Ovary (tissue), 9 donors: ENCODE measurements around the gene KIF5B. TPM values are rescaled to one million over a fixed set of nuclear protein-coding genes. Genes with fewer than 3 reads are reported as not detected.

ENCODE experiments used
- DNase-seq, 5 donors: peaks; one replicate each; pipeline ENCODE4 v3.0.0-alpha.2; 2019 to 2020
- H3K27ac ChIP-seq, 2 donors: fragments of 200-600 bp; one replicate each; pipeline versions ENCODE4 v1.5.1 to v1.8.0; 2019 to 2022
- H3K27me3 ChIP-seq: fragments of 200-600 bp; one replicate; pipeline ENCODE4 v1.8.0; 2022
- H3K36me3 ChIP-seq: fragments of 200-600 bp; sonication (generic); one replicate; pipeline ENCODE4 v1.5.1; 2019
- H3K4me1 ChIP-seq: one replicate; pipeline ENCODE4 v1.8.1; 2013; ENCODE audit warnings: mild to moderate bottlenecking, moderate library complexity; ENCODE audit not compliant: insufficient read depth
- H3K4me3 ChIP-seq: fragments of 200-600 bp; sonication (generic); one replicate; pipeline ENCODE4 v1.5.1; 2017
- H3K9me3 ChIP-seq, 2 donors: fragments of 200-600 bp in 1 of 2; sonication (generic) in 1 of 2; one replicate each; pipeline versions ENCODE4 v1.5.1 to v1.8.1; 2013 to 2019; ENCODE audit warnings: mild to moderate bottlenecking in 1 of 2, moderate library complexity in 1 of 2
- EP300 ChIP-seq: sonication (generic); formaldehyde crosslinking; IDR thresholded peaks from one replicate; pipeline ENCODE4 v1.6.1; 2017; ENCODE audit warnings: antibody characterized with exemption
- POLR2A ChIP-seq: fragments of 450-650 bp; IDR thresholded peaks from one replicate; pipeline ENCODE4 v1.6.1; 2017; ENCODE audit warnings: antibody characterized with exemption, mild to moderate bottlenecking, moderate library complexity
- WGBS, 3 donors: extraction: QIAGEN DNeasy Blood & Tissue Kit in 1 of 3; methylation state at CpG; one replicate each; pipeline versions ENCODE4 v1.1.5 to v1.1.7; 2013 to 2017; 5-methylcytosine and 5-hydroxymethylcytosine counted together
- intact Hi-C, 4 donors: fragments of 100-400 bp; cut with DNase I; formaldehyde crosslinking; loops; one replicate each; pipeline versions ENCODE4 v1.11.0 to v1.15.1; 2022 to 2023
- polyA plus RNA-seq, 2 donors: library from polyadenylated mRNA; stranded (reverse); fragments of 200-250 nt in 1 of 2; fragments of 350-450 nt in 1 of 2; fragmentation: Illumina TruSeq in 1 of 2; extraction: RNeasy Lipid Tissue Mini Kit (QIAGEN cat#74804) in 1 of 2; gene quantifications; one replicate each; pipeline ENCODE4 v1.2.3, GENCODE V29; 2013 to 2014
- total RNA-seq, 7 donors: library from RNA; depleted of rRNA in 2 of 7; stranded (reverse); fragments of >200 nt in 2 of 7; fragmentation: NEBNext Ultra II Directional in 3 of 7; extraction: Animal tissue kit (Norgen Biotek cat#: 25700) in 3 of 7; gene quantifications; one replicate each; pipeline versions ENCODE4 v1.1.0 to v1.2.4, GENCODE V29; 2016 to 2023
- TF ChIP-seq, protein P1 (sequence below), 3 donors: fragments of 450-650 bp in 2 of 3; fragments of 200-600 bp in 1 of 3; IDR thresholded peaks; one replicate each; pipeline versions ENCODE4 v1.5.1 to v1.8.0; 2016 to 2022; ENCODE audit warnings: antibody characterized with exemption in 3 of 3, mild to moderate bottlenecking in 1 of 3
- donor health status: DM: no; HTN: no; CAD: no; lungs with moderate emphysema.
- donor health status: DM: no; HTN: no; CAD: no.
- donor health status: Bipolar disorder and iron deficiency.
- donor health status: DM: yes; HTN: yes; CAD: no.
- donor health status: DM: no; HTN: no; CAD: no.
- donor health status: DM: yes; HTN: yes; CAD: no.

The KIF5B gene
- total and polyA plus RNA-seq, 9 donors = 29.0 to 95.8 (median 62.3) TPM

DNA sequence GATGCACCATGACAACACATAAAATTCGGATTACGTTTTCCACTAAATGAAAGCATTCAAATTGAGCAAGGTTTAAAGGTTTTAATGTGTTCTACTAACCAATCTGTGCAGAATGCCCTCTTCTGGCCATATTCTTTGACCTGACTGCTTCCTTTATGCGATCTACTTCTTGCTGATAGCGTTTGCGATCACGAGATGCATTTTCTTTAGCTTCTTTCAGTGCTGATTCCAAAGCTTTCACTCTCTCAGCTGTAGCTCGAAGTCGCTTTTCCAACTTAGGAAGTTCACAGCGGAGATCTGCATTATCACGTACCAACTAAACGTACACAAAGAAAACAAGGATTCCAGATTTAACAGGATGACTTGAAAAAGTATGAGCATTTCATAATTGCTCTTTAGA is 39.2 kb downstream of the KIF5B start:
- TF ChIP-seq EP300 = no peak
- TF ChIP-seq, protein P1, sequence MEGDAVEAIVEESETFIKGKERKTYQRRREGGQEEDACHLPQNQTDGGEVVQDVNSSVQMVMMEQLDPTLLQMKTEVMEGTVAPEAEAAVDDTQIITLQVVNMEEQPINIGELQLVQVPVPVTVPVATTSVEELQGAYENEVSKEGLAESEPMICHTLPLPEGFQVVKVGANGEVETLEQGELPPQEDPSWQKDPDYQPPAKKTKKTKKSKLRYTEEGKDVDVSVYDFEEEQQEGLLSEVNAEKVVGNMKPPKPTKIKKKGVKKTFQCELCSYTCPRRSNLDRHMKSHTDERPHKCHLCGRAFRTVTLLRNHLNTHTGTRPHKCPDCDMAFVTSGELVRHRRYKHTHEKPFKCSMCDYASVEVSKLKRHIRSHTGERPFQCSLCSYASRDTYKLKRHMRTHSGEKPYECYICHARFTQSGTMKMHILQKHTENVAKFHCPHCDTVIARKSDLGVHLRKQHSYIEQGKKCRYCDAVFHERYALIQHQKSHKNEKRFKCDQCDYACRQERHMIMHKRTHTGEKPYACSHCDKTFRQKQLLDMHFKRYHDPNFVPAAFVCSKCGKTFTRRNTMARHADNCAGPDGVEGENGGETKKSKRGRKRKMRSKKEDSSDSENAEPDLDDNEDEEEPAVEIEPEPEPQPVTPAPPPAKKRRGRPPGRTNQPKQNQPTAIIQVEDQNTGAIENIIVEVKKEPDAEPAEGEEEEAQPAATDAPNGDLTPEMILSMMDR (IDR thresholded peaks at IDR 0.05) = no peak
- TF ChIP-seq POLR2A = no peak
- DNase-seq = no peak
- intact Hi-C loops = no loop called here
- Histone ChIP-seq H3K27me3 (no peaks in the 10 kb centered on the region), H3K36me3 (no peaks in the 10 kb centered on the region), H3K4me3 (no peak overlapping the region), H3K9me3 (no peaks in the 10 kb centered on the region), H3K4me1 (no peaks in the 10 kb centered on the region), H3K27ac (no peak overlapping the region)
- WGBS, 3 donors = 95 to 96% (median 96%) methylated on average over 11 of the region's 11 CpGs

DNA sequence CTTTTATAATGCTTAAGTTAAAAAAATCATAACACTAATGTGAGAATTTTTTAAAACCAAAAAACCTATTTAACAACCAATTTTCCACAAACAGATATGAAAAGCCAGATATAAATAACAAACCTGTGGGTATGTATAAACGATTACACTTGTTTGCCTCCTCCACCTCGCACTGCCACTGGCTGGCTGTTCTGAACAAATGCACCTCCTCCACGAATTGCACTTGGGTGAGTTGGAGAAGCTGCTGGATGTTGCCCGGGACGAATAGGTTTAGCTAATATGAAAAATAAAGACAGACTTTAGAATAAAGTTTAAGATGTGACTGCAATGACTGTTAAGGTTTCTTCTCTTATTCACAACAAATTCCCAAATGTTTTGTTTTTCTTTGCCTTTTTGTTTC is 40.8 kb downstream of the KIF5B start:
- intact Hi-C loops = no loop called here
- 72 to 79% (median 75%) methylated on average over 5 of the region's 5 CpGs for WGBS, 3 donors
- Histone ChIP-seq H3K4me1 (no peaks in the 10 kb centered on the region), H3K27me3 (no peaks in the 10 kb centered on the region), H3K36me3 (no peaks in the 10 kb centered on the region), H3K4me3 (no peak overlapping the region), H3K27ac (no peak overlapping the region), H3K9me3 (no peaks in the 10 kb centered on the region)
- no peak for DNase-seq
- TF ChIP-seq POLR2A = no peak
- TF ChIP-seq, protein P1 (IDR thresholded peaks at IDR 0.05) = no peak
- no peak for TF ChIP-seq EP300

DNA sequence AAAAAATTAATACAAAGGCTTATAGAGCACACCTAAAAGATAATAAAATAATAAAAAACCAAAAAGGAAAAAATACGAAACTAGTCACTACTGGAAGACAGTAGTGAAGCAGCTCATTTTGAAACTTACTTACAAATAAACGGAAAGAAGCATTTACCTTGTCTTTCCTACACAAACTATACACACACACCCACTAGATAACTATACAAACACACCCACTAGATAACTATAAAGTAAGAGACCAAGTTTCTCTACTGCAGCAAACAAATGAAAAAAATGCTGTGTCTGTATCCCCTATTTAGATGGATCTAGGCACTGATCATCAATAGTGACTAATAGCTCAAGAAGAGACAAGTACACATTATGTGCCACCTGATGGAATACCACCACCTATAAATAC is 49.2 kb downstream of the KIF5B start:
- TF ChIP-seq, protein P1 (IDR thresholded peaks at IDR 0.05) = no peak
- no peaks in the 10 kb centered on the region for H3K9me3 ChIP-seq
- H3K4me3 ChIP-seq = no peak overlapping the region
- intact Hi-C loops = no loop called here
- no peaks in the 10 kb centered on the region for H3K27me3 ChIP-seq
- no peaks in the 10 kb centered on the region for H3K36me3 ChIP-seq
- WGBS, 3 donors = 77 to 85% (median 83%) methylated on average over 2 of the region's 2 CpGs
- no peak for DNase-seq
- H3K27ac ChIP-seq = no peak overlapping the region
- H3K4me1 ChIP-seq = peaks cover 4% of the 10 kb centered on the region

DNA sequence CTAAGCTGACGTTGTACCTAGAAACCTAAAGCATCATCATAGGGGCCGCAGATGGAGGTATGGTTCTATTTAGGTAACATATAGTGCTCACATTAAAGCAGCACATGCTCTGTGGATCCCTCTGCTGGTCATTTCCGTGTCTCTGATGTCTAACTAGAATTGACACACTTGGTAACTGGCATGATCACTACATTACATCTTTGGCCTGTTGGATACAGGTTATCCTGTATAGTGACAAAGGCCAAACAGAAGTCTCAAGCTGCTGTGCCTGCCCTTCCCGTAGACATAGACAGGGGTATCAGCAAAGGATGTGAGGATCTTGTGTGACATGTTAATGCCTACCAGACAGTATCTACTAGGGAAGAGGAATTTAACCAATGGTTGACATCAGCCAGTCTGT is 51.2 kb downstream of the KIF5B start:
- no peak overlapping the region for H3K27ac ChIP-seq
- WGBS, 3 donors = 59 to 66% (median 65%) methylated on average over 4 of the region's 4 CpGs

More for the DNA sequence above, 51.2 kb downstream of the KIF5B start:
- intact Hi-C loops = no loop called here
- no peak for DNase-seq
- TF ChIP-seq POLR2A (no peak), EP300 (no peak)
- TF ChIP-seq, protein P1 (IDR thresholded peaks at IDR 0.05) = no peak
- Histone ChIP-seq H3K4me1 (peaks cover 4% of the 10 kb centered on the region), H3K36me3 (no peaks in the 10 kb centered on the region), H3K4me3 (no peak overlapping the region), H3K9me3 (no peaks in the 10 kb centered on the region), H3K27me3 (no peaks in the 10 kb centered on the region)
